ENCODE data around the gene CNN1. TPM values are rescaled to one million over a fixed set of nuclear protein-coding genes. Genes with fewer than 3 reads are reported as not detected.

Gene CNN1
- total and polyA plus RNA-seq, 2 of the 13 experiments (the other 11 are each of a cell fraction or from before 2014, with no cell fraction given), result 0.70 to 1.1 TPM

DNA sequence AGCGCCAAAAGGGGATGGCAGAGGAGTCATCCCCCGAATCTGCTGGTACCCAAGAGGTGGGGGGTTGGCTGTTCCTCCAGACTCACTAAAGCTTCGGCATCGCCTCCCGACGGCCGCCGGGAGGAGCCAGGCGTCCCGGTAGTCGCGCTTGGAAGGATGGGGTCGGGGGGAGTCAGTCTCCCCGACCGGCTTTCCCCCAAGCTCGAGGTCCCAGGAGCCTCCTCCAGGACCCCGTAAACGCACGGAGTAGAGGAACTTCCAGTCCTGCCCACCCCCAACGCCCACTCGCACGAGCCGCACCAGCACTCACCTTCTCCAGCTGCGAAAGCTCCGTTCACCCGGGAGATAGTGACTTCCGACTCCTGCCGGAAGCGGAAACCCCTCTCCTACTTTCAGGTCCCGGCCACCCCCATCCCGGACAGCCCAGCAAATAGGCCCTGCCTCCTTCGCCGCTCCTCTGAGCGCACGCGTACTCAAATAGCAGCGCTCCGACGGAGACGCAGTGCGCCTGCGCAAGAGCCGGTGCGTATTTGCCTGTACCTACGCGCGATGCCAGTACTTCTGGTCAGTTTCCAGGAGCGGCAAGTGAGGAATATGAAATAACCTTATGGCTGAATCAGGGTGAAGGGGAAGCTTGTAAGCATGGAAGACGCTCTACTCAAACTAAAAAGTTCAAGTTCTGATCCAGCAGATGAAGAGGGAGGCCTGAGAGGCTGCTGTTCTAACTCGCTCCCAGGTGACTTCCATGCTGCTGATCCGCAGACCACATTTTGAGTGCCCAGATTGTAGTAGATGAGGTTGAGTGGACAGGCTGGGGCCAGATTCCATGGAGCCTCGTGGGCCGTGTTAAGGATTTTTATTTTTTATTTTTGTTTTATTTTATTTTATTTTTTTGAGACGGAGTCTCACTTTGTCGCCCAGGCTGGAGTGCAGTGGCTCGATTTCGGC, 20.5 kb downstream of the CNN1 start, which contains the start of gene ELOF1 (continued):
- TF ChIP-seq, protein P1, sequence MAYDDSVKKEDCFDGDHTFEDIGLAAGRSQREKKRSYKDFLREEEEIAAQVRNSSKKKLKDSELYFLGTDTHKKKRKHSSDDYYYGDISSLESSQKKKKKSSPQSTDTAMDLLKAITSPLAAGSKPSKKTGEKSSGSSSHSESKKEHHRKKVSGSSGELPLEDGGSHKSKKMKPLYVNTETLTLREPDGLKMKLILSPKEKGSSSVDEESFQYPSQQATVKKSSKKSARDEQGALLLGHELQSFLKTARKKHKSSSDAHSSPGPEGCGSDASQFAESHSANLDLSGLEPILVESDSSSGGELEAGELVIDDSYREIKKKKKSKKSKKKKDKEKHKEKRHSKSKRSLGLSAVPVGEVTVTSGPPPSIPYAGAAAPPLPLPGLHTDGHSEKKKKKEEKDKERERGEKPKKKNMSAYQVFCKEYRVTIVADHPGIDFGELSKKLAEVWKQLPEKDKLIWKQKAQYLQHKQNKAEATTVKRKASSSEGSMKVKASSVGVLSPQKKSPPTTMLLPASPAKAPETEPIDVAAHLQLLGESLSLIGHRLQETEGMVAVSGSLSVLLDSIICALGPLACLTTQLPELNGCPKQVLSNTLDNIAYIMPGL (CRISPR knock-in tag; IDR thresholded peaks at IDR 0.05; ENCODE audit: borderline replicate concordance in 1 of 2, low read depth in 1 of 2), result peak; percentile 40 to 52; a peak in 2 of 4 replicates
- TF ChIP-seq FLYWCH1 (CRISPR knock-in tag; IDR thresholded peaks at IDR 0.05), result no peak
- TF ChIP-seq, protein P2, sequence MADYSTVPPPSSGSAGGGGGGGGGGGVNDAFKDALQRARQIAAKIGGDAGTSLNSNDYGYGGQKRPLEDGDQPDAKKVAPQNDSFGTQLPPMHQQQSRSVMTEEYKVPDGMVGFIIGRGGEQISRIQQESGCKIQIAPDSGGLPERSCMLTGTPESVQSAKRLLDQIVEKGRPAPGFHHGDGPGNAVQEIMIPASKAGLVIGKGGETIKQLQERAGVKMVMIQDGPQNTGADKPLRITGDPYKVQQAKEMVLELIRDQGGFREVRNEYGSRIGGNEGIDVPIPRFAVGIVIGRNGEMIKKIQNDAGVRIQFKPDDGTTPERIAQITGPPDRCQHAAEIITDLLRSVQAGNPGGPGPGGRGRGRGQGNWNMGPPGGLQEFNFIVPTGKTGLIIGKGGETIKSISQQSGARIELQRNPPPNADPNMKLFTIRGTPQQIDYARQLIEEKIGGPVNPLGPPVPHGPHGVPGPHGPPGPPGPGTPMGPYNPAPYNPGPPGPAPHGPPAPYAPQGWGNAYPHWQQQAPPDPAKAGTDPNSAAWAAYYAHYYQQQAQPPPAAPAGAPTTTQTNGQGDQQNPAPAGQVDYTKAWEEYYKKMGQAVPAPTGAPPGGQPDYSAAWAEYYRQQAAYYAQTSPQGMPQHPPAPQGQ (CRISPR knock-in tag; IDR thresholded peaks at IDR 0.05; ENCODE audit: borderline replicate concordance), result no peak
- TF ChIP-seq ZBTB42 (CRISPR knock-in tag; IDR thresholded peaks at IDR 0.05), result no peak
- no peak for TF ChIP-seq KLF12 (CRISPR knock-in tag; IDR thresholded peaks at IDR 0.05; ENCODE audit: borderline replicate concordance)
- TF ChIP-seq TMF1 (CRISPR knock-in tag; IDR thresholded peaks at IDR 0.05; ENCODE audit: low read depth), result 0 out of 2 replicates have a peak, but pooled peaks have one; percentile 15
- TF ChIP-seq, protein P3, sequence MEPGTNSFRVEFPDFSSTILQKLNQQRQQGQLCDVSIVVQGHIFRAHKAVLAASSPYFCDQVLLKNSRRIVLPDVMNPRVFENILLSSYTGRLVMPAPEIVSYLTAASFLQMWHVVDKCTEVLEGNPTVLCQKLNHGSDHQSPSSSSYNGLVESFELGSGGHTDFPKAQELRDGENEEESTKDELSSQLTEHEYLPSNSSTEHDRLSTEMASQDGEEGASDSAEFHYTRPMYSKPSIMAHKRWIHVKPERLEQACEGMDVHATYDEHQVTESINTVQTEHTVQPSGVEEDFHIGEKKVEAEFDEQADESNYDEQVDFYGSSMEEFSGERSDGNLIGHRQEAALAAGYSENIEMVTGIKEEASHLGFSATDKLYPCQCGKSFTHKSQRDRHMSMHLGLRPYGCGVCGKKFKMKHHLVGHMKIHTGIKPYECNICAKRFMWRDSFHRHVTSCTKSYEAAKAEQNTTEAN (CRISPR knock-in tag; conservative IDR thresholded peaks at IDR 0.05), result no peak
- TF ChIP-seq NKX3-1 (CRISPR knock-in tag; IDR thresholded peaks at IDR 0.05), result no peak
- TF ChIP-seq, protein P4, sequence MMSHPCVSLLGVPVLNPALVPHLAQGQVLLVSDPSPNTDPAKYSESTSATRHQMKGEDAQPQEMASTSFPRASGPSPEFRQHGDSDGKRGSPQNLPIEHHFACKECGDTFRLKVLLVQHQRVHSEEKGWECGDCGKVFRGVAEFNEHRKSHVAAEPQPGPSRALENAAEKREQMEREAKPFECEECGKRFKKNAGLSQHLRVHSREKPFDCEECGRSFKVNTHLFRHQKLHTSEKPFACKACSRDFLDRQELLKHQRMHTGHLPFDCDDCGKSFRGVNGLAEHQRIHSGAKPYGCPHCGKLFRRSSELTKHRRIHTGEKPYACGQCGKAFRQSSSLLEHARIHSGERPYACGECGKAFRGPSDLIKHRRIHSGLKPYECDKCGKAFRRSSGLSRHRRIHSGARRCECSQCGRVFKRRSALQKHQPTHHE (CRISPR knock-in tag; IDR thresholded peaks at IDR 0.05; ENCODE audit: borderline replicate concordance), result peak; percentile 23
- no peak; the same call in 1 of the 2 replicates for TF ChIP-seq IRF2 (CRISPR knock-in tag; IDR thresholded peaks at IDR 0.05)
- TF ChIP-seq IKZF4 (CRISPR knock-in tag; IDR thresholded peaks at IDR 0.05; ENCODE audit: borderline replicate concordance, low read depth, not compliant biosample characterization), result no peak
- TF ChIP-seq ZSCAN31 (CRISPR knock-in tag; IDR thresholded peaks at IDR 0.05; ENCODE audit: low read depth), result no peak
- TF ChIP-seq CBX1 (IDR thresholded peaks at IDR 0.05; ENCODE audit: low read depth), result no peak
- TF ChIP-seq, protein P5, sequence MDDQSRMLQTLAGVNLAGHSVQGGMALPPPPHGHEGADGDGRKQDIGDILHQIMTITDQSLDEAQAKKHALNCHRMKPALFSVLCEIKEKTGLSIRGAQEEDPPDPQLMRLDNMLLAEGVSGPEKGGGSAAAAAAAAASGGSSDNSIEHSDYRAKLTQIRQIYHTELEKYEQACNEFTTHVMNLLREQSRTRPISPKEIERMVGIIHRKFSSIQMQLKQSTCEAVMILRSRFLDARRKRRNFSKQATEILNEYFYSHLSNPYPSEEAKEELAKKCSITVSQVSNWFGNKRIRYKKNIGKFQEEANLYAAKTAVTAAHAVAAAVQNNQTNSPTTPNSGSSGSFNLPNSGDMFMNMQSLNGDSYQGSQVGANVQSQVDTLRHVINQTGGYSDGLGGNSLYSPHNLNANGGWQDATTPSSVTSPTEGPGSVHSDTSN (CRISPR knock-in tag; IDR thresholded peaks at IDR 0.05; ENCODE audit: borderline replicate concordance), result no peak
- TF ChIP-seq ZNF564 (CRISPR knock-in tag; IDR thresholded peaks at IDR 0.05), result no peak
- no peak for TF ChIP-seq SETDB1 (CRISPR knock-in tag; IDR thresholded peaks at IDR 0.05; ENCODE audit: borderline replicate concordance)
- peak; percentile 68 for TF ChIP-seq SRSF1 (optimal IDR thresholded peaks at IDR 0.05; ENCODE audit: low read depth, low read length)
- no peak for TF ChIP-seq ZNF225 (CRISPR knock-in tag; IDR thresholded peaks at IDR 0.05)
- no peak for TF ChIP-seq BCL6 (CRISPR knock-in tag; IDR thresholded peaks at IDR 0.05)

Measured in HepG2 (cell line).